Putamen (tissue), 1 donor: Measurements from ENCODE around the gene ZDHHC11.
"Not testable (repeated sequence)": the region's sequence is repeated elsewhere in the genome, so short reads cannot be mapped to it uniquely, and the experiment has no call there.

Experiments used
- DNase-seq: peaks from one replicate; pipeline ENCODE4 v3.0.0-alpha.2; 2016; ENCODE audit warnings: low spot score

Gene ZDHHC11

GRCh38 chr5:811384-811783, 39.4 kb downstream of the ZDHHC11 start:
- not testable (repeated sequence) for DNase-seq

- DNase-seq = not testable (repeated sequence)
Measured at GRCh38 chr5:807719-808514, 42.9 kb downstream of the ZDHHC11 start.

GRCh38 chr5:801472-801871, 49.3 kb downstream of the ZDHHC11 start:
- DNase-seq = no peak

GRCh38 chr5:801055-801454, 49.7 kb downstream of the ZDHHC11 start:
- DNase-seq = not testable (repeated sequence)

- not testable (repeated sequence) for DNase-seq
Measured at GRCh38 chr5:798505-799138, 52.2 kb downstream of the ZDHHC11 start.

DNA sequence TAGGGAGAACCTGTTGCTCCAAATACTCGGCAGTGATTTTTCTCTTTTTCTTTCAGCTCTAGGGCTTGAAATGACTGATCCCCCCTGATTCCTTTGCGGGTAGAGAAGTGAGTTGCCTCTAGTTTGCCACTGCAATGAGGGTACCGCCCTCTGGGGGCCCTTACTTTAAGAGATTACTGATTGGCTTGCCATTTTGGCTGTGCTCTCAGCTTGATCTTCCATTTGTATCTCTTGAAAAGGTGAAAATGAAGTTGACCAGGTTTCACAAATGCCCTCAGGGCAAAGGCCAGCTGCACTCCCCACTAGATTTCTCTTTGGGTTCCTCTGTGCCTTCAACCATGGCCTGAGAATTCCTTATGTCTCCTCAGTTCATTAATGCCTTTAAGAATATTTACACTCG, 52.8 kb downstream of the ZDHHC11 start:
- not testable (repeated sequence) for DNase-seq

GRCh38 chr5:795873-796272, 54.9 kb downstream of the ZDHHC11 start:
- not testable (repeated sequence) for DNase-seq

DNA sequence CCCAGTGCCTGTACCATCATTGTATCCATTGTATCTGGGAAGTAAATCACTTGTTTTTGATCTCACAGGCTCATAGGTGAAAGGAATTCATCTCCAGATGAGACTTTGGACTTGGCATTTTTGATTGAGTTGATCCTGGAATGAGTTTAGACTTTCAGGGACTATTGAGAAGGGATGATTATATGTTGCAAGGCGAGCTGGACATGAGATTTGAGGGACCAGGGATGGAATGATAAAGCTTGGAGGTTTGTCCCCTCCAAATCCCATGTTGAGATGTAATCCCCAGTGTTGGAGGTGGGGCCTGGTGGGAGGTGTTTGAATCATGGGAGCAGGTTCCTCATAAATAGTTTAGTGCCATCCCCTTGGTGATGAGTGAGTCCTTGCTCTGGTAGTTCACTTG, 55.8 kb downstream of the ZDHHC11 start:
- DNase-seq = not testable (repeated sequence)

GRCh38 chr5:788703-789102, 62.1 kb downstream of the ZDHHC11 start:
- not testable (repeated sequence) for DNase-seq

DNA sequence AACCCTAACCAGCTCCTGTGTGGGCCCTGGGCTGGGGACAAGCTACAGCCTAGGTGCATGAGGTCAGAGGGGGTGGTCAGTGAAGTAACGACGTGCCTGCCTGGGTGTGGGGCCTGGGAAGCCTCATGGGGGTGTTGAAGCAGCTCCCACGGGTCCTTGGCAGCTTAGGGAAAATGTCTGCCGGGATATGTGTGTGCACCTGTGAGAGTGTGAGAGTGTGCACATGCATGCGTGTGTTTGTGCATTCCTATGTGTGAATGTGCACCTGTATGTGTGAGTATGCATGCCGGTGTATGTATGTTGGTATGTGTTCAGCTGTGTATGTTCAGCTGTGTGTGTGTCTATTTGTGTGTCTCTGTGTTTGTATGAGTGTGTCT, 62.9 kb downstream of the ZDHHC11 start:
- DNase-seq = not testable (repeated sequence)

DNA sequence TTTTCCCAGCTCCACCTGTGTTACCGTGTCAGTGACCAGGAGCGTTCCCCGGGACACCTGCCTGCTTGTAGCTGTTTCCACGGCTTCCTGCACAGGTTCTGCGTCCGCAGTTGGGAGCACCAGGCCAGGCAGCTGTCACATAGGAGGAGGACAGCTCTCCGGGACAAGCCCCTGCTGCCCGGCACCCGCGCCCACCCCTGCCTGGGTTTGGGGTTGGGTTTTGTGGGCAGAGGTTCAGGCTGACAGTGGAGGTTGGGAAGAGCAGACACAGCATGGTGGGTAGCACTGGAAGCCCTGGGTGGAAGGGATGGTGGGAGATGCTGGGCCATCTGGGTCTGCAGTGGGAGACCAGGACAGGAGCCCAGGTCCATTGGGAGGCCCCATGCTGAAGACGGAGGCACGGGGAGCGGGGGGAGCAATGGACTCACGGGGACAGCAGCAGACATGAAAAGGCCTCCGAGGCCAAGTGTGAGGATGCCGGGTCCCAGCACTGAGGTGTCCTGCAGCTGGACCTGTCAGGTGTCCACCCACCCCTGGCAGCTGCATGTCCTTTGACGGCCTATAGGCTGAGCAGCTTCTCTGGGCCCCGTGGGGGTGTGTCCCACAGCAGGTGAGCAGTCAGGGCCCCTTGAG, 63.4 kb downstream of the ZDHHC11 start:
- not testable (repeated sequence) for DNase-seq

DNA sequence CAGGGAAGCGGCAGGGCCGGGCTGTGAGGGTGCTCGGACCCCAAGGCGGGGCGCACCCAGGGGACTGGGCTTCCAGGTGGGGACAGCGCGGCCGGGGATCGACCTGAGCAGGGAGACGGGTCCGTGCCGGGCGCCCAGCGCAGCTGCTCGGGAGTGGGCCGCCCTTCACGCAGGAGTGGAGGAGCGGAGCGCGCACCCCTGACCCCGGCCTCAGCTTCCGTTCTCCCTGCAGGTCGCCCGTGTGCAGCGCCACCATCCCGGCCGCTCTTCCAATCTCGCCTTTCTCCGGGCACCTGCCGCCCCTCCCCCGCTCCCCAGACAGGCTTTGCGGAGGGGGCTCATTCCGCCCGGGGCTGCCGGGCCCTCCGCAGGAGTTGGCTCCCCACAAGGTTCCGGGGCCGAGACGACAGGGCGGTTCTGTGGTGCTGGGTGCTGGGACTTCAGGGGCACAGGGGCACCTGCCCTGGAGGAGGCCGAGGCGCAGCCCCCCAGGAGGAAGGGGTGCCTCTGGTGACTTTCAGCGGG, 65.5 kb downstream of the ZDHHC11 start:
- not testable (repeated sequence) for DNase-seq

DNA sequence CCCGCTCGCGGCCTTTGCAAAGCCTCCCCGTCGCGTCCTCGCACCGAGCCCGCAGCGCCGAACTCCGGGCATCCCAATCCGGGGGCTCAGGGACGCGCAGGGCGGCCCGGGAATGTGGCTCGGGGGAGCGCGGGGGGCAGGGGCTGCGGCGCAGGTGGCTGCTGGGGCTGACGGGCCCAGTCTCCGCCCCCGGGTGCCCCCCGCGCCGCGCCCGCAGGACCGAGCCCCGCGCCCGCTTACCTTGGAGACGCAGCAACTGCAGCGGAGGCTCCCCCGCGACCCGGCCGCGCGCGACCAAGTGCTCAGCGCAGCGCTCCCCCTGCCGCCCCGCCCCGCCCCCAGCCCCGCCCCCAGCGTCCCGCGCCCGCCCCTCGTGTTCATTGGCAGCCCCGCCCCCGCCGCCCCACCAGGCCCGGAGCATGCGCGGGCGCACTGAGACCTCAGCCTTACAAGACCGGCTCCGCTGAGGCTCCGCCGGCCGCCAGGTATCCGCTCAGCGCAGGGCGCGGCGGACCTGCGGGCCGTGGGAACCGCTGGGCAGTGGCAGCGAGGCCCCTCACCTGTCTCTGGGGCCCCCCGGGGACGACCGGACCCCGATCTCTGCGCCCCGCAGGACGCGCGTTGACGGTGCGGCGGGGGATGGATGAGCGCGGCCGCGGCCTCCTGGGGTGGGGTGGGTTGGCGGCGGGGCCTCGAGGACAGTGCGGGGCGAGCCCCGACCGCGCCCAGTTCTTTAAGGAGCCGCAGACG, 66.2 kb downstream of the ZDHHC11 start, which contains the start of gene ZDHHC11B:
Gene ZDHHC11B (minus strand): TSS at position 302 of the 750 bp plus-strand sequence. CDS start 17,810 bp downstream, outside the sequence.
- not testable (repeated sequence) for DNase-seq

DNA sequence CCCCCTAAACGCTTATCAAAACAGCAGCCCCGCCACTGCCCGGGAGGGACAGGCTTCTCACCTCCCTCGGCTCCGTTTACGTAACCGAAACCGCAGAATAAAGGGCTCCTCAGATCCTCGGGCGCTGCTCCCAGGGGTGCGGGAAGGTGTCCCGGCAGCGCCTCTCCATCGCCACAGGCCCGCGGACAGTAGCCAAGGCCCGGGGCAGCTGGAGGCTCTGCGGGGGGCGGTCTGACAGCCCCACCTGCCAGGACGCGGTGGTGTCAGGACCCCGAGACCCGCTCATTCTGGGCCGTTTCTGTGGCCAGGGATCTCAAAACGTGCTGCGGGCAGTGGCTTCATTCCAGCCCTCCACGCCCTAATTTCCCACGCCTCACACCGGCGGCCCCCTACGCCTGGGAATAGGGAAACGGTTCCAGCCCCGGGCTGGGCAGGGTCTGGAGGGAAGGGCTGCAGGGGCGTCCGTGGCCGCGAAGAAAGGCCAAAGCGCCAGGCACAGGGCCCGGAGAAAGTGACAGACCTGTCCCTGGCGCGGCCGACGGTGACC, 66.8 kb downstream of the ZDHHC11 start:
- DNase-seq = not testable (repeated sequence)

GRCh38 chr5:783049-783802, 67.6 kb downstream of the ZDHHC11 start:
- not testable (repeated sequence) for DNase-seq

DNA sequence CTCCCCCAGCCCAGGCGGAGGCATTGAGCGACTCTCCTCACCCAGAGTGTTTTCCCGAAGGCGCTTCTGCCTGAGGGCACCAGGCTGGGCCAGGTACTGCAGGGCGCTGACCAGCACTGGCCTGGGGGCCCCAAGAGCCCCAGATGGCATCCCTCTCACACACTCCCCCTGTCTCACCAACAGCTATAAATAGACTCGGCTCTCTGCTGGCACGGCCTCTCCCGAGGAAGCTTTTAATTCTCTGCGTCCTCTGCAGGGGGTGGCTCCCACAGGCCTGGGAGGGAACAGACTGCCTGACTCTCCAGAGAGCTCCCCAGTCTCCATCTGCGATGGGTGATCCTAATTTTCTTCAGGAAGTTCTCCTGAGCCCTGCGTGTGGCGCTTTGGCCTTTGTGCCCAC, 68.4 kb downstream of the ZDHHC11 start:
- not testable (repeated sequence) for DNase-seq

GRCh38 chr5:780571-780970, 70.2 kb downstream of the ZDHHC11 start:
- DNase-seq = not testable (repeated sequence)

DNA sequence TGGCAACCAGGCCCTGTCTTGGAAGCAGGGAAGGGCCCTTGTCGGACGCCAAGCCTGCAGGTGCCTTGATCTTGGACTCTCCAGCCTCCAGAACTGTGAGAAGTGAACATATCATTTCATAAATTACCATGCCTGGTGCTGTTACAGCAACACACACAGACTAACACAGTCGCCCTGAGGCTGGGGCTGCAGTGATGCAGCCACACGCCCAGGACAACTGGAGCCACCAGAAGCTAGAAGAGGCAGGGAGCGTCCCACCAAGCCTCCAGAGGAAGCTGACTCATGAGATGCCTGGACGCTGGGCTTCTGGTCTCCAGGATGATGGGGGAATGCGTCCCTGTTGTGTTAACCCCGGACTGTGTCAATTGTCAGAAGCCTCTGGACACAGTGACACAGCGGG, 71.8 kb downstream of the ZDHHC11 start:
- not testable (repeated sequence) for DNase-seq

GRCh38 chr5:778421-778820, 72.4 kb downstream of the ZDHHC11 start:
- not testable (repeated sequence) for DNase-seq

GRCh38 chr5:777756-778161, 73.0 kb downstream of the ZDHHC11 start:
- no peak for DNase-seq
